GM18909 (cell line): ENCODE results near the gene WDR33.
"Not testable (repeated sequence)": the region's sequence is repeated elsewhere in the genome, so short reads cannot be mapped to it uniquely, and the experiment has no call there.

Experiments
- ATAC-seq: cut with Tn5 transposase; IDR thresholded peaks from one replicate; pipeline ENCODE4 v1.9.1; 2021; ENCODE audit warnings: mild to moderate bottlenecking; ENCODE audit not compliant: unreplicated experiment, poor library complexity

The WDR33 gene

GRCh38 chr2:127770534-127770933, 40.4 kb downstream of the WDR33 start:
- ATAC-seq = not testable (repeated sequence)

- no peak for ATAC-seq
Measured at GRCh38 chr2:127769587-127769986, 41.4 kb downstream of the WDR33 start.

GRCh38 chr2:127768775-127769479, 42.0 kb downstream of the WDR33 start:
- no peak for ATAC-seq

GRCh38 chr2:127763776-127764175, 47.2 kb downstream of the WDR33 start:
- no peak for ATAC-seq

GRCh38 chr2:127762846-127763245, 48.1 kb downstream of the WDR33 start:
- ATAC-seq = no peak

- no peak for ATAC-seq
Measured at GRCh38 chr2:127762441-127762840, 48.5 kb downstream of the WDR33 start.

- ATAC-seq = no peak
Measured at GRCh38 chr2:127759931-127760330, 51.0 kb downstream of the WDR33 start.

GRCh38 chr2:127754186-127754585, 56.8 kb downstream of the WDR33 start:
- no peak for ATAC-seq

GRCh38 chr2:127753374-127753773, 57.6 kb downstream of the WDR33 start:
- no peak for ATAC-seq

- ATAC-seq = peak; percentile 99
Measured at GRCh38 chr2:127749537-127749936, 61.4 kb downstream of the WDR33 start.

- no peak for ATAC-seq
Measured at GRCh38 chr2:127747621-127748020, 63.4 kb downstream of the WDR33 start.

- ATAC-seq = no peak
Measured at GRCh38 chr2:127743477-127744026, 67.4 kb downstream of the WDR33 start.

GRCh38 chr2:127740665-127741288, 70.2 kb downstream of the WDR33 start:
- no peak for ATAC-seq

- no peak for ATAC-seq
Measured at GRCh38 chr2:127739800-127740199, 71.2 kb downstream of the WDR33 start.

- ATAC-seq = no peak
Measured at GRCh38 chr2:127737892-127738291, 73.1 kb downstream of the WDR33 start.

GRCh38 chr2:127735537-127736399, 75.2 kb downstream of the WDR33 start:
- peak; percentile 81 for ATAC-seq

GRCh38 chr2:127735044-127735443, 75.9 kb downstream of the WDR33 start:
- peak; percentile 18 for ATAC-seq

- no peak for ATAC-seq
Measured at GRCh38 chr2:127733816-127734537, 77.0 kb downstream of the WDR33 start.

GRCh38 chr2:127733113-127733815, 77.7 kb downstream of the WDR33 start:
- ATAC-seq = no peak
